Kidney capillary endothelial cell (primary cell): ENCODE results near the gene BGLAP.

Experiments
- DNase-seq: peaks from one replicate; pipeline ENCODE4 v3.0.0-alpha.2; 2018; ENCODE audit warnings: low spot score

Gene BGLAP

DNA sequence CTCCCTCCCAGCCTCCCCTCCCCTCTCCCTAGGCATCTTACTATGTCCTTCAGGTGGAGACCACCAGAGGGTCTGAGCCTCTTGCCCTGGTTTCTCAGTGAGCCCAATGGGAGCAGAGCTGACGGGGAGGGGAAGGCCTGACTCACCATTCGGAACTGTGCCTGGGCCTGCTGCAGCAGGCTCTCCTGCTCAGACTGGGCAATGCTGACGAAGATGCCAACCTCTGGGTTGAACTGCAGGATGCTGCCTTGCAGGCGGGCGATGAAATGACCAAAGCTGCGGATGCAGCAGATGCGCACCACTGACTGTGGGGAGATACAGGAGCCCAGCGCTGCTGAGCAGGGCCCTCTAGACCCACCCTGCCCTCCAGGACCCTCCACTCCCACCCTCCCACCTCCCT lies 16.9 kb downstream of the BGLAP start:
- no peak for DNase-seq

DNA sequence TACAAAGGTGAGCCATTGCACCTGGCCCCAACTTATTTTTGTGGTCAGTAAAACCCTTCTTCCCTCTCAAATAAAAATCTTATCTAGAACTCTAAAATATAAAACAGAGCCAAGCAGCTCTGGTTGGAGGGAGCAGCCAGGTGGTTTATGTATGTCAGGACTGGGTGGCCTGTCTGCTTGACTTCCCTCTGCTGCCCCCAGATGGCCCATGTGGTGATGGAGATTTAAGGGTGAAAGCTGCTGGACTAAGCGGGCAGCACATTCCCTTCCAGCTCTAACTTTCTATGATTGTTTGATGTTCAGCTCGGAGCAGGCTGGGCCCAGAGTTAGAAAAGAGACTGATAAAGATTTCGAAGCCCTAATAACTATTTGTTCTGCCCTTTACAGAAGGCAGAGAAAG lies 17.8 kb downstream of the BGLAP start:
- no peak for DNase-seq

DNA sequence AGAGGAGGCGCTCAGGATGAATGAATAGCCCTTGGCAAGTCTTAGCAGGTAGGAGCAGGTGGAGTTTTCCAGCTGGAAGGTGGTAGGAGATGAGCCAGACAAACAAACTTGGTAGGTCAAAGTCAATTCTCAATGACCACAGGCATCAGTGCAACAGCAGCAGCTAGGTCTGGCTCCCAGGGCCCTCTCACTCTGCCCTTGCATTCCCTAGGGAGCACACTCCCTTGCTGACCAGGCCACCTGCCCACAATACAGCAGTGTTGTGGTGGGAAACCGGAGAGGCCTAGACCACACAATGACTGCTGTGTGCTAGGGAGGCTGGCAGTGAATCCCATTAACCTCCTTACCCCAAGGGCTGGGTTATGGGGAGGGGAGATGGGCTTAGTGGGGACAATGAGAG lies 18.9 kb downstream of the BGLAP start:
- no peak for DNase-seq

- DNase-seq: no peak
These were observed 20.7 kb downstream of the BGLAP start for GRCh38 chr1:156262461-156263287.

DNA sequence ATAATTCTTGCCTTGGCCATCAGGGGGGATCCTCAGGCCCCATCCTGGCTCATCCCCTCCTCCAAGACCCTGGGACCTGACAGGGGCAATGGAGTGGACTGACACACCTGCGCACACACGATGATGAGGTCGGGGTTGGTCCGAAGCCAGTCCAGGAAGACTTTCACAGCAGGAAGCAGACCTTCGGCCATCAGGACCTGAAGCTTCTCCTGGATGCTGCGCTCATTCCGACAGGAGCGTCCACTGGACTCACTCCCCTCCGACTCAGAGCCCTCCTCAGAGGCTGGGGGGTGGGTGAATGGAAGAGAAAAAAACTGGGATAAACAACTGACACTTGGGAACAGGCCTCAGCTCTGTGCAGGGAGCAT lies 21.3 kb downstream of the BGLAP start:
- DNase-seq: no peak

GRCh38 chr1:156266051-156266450 lies 24.1 kb downstream of the BGLAP start:
- DNase-seq: no peak

DNA sequence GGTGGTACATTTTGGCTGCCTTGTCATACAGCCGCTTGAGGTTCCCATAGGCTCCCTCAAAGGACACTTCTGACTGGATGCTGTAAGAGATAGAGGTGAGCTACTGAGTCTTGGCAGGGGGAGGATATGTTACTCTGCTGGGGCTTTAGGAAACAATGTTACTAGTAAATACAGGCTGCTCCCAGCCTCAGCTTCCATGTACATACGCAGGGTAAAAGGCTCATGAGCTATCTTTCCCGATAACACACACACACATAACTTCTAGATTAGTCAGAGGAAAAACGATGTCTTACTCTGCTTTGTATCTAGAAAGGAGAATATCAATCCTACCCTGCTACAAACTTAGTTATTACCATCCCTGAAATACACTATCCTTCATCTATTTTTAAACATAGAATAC lies 26.4 kb downstream of the BGLAP start:
- no peak for DNase-seq

- DNase-seq: no peak
These were observed 28.3 kb downstream of the BGLAP start for GRCh38 chr1:156270314-156270713.

DNA sequence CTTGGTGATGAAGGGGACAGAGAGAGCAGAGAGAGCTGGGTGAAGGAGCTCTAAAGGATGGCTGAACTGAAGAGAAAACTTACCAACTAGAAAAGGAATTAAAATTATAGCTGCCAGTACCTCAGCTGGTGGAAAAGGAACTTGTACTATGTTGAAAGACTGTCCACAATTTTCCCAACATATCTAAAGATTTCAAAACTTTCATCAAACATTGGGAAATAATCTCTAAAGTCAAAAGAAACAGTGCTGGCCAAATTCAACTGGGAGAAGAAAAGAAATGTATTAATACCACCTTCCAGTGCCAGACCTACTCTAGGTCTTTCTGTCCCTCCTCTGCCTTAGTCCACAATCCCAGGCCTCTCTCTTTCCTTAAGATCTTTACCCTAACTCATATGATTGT lies 34.5 kb downstream of the BGLAP start:
- DNase-seq: no peak

- no peak for DNase-seq
These were observed 35.0 kb downstream of the BGLAP start for GRCh38 chr1:156276966-156277381.

- no peak for DNase-seq
These were observed 37.9 kb downstream of the BGLAP start for GRCh38 chr1:156279837-156280236.

DNA sequence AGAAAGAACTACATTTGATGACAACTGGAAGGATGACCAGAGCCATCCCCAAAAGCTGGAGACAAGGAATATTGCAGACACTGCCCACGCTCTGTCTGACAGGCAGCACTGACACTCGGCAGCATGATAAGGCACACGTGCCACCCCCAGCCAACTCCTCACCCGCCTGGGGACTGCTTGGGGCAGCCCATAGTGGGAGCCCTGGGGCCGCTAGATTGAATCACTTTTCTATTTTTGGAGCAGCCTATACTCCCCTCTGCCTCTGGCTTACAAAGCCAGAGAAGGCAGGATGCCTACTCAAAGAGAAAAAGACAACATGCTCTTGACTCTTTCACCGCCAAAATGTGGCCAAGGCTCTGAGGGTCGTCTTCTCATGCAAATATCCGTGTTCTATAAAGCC lies 39.3 kb downstream of the BGLAP start:
- DNase-seq: peak; percentile 37

DNA sequence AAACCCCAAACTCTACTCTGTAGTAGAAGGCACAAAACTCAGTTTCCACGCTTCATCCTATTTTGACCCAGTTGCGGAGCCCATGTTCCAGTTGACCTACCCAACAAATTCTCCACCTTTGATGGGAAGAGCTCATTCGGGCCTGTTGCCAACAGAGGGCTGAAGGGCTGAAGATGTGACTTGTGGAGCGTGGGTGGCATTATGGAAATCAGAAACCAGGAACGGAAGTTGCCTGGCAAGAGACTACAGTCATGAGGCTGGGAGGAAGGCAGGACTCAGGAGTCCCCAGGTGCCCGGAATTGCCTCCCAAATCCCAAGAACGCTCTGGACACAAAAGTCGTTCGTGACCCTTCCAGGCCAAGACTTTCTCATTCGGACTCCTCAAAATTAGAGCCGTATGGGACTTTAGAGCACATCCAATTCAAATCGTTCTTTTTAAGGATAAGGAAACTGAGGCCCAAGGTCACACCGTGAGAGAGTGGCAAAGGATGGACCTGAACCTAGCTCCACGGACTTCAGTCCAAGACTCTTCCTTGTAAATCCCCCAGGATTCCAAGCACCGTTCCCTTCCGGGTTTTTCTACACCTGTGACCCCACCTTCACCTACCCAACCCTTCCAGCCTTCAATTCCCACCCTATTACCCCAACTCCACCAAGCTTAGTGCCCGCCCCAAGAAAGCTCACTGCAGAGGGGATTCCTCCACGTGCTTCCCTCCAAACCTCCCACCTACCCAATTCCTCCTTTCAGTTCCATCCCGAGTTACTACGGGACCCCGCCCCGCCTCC lies 39.9 kb downstream of the BGLAP start:
- DNase-seq: peak; percentile 16

DNA sequence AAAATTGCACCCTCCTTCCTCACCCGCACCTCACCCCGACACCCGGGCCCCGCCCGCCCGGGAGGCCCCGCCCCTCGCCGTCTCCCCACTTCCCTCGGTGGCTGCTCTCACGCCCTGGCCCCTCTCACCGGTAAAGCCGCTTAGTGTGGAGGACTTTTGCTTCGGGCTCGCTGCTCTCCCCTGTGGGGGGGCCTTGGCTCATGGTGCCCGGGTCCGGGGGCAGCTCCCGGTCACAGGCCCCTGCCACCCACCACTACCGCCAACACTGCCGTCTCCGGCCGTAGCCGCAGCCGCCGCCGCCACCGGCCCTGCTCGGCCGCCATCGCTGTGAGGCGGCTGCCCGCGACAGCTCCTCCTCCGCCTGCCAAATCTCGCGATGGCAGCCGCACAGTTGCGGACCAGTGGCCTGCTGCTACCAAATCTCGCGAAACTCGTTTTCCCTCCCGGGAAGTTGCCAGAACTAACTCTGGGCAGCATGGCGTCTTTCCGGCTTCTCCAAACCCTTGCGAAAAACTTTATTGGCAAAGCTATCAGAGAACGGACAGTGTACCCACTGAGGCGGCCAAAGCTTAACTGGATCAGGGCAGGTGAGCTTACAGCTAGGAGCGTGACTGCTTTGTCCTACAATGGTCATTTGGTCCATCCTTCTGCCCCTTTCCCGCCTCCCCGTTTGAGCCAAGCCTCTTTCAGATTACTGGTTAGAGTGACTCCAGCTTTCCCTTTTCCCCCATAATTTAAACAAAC lies 40.7 kb downstream of the BGLAP start, which contains the start of gene SMG5:
Gene SMG5 (minus strand): TSS at position 347 of the 744 bp plus-strand sequence. CDS start 145 bp downstream, at position 202.
- DNase-seq: peak; percentile 97

DNA sequence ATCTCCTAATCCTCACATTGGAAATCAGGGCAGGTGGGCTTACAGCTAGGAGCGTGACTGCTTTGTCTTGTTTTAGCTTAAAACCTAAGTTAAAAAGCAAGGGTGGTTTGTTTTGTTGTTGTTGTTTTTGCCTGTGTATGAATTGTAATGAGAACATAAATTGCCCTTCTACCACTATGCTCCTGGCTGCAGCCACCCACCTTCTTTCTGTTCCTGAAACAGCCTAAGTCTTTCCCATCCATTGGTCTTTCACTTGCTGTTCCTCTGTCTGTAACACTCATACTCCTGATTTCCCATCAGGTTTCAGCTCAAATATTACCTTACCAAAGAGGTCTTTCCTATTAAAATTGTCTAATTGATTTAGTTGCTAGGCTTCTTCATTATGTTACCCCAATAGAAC lies 41.5 kb downstream of the BGLAP start:
- DNase-seq: no peak

GRCh38 chr1:156284112-156284511 lies 42.1 kb downstream of the BGLAP start, which contains the start of gene TMEM79:
Gene TMEM79 (plus strand): TSS chr1:156284325. CDS start chr1:156285227, 902 bp downstream.
- DNase-seq: no peak

DNA sequence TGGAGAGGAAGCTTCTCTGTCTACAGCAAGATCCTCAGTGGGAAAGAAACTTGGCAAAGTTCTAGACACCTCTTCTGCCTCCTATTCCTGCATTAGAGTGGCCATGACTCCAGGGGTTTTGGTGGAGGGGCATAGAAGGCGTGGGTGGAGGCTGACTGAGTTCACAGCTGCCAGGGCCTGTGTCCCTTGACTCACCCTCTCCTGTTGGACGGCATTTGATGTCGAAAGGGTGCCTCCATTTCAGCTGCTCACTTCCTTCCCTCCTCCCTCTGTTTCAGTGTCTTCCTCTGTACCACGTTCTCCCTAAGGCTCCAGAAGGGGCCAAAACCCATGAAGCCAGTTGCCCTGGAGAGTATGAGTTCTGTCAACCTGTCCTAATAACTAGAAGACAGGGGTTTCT lies 42.8 kb downstream of the BGLAP start:
- DNase-seq: no peak

DNA sequence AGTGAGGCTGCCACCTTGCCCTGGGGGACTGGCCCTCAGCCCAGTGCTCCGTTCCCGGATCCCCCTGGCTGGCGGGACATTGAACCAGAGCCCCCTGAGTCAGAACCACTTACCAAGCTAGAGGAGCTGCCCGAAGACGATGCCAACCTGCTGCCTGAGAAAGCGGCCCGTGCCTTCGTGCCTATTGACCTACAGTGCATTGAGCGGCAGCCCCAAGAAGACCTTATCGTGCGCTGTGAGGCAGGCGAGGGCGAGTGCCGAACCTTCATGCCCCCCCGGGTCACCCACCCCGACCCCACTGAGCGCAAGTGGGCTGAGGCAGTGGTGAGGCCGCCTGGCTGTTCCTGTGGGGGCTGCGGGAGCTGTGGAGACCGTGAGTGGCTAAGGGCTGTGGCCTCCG lies 43.5 kb downstream of the BGLAP start:
- no peak for DNase-seq

DNA sequence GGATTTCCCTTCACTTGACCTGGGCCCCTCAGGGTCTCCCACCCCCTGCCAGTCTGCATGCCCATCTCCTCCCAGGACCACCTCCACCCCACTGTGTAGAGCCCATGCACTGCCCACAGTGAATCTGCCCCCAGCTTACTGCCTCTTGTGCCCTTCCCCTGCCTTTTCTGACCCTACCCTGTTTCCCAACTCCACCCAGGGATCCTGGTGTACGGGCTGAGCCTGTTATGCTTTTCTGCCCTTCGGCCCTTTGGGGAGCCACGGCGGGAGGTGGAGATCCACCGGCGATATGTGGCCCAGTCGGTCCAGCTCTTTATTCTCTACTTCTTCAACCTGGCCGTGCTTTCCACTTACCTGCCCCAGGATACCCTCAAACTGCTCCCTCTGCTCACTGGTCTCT lies 44.1 kb downstream of the BGLAP start:
- DNase-seq: no peak

DNA sequence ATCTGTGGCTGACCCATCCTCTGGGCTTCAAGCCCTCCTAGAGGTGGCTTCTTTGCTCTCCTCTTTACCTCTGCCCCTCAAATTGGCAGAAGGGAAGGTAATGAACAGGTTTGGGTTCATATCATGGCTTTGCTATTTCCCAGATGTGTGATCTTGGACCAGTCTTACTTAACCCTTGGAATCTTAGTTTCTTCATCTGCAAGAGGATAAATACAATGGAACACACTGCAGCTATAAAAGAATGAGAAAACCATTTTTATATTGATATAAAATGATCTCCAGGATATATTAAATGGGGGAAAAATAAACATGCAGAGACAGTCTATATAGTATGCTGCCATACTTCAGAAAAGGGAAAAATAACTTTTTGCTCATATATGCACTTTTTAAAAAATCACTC lies 47.9 kb downstream of the BGLAP start:
- DNase-seq: no peak

GRCh38 chr1:156291226-156292061 lies 49.5 kb downstream of the BGLAP start:
- peak; percentile 48 for DNase-seq
